Mesendoderm (in vitro differentiated cells): ENCODE data around the gene PLA2G2A.

Experiments used
- DNase-seq: peaks from one replicate; pipeline ENCODE4 v3.0.0; 2013
- H2AK5ac ChIP-seq: 2 replicates; pipeline ENCODE4 v1.6.1; 2013; ENCODE audit warnings: low read length, inconsistent platforms
- H2BK120ac ChIP-seq: 2 replicates; pipeline ENCODE4 v1.6.1; 2013; ENCODE audit warnings: low read depth, mild to moderate bottlenecking, low read length, moderate library complexity, mixed read lengths
- H2BK15ac ChIP-seq: replicated peaks from 2 replicates; pipeline ENCODE4 v1.6.1; 2013; ENCODE audit warnings: low read depth, mild to moderate bottlenecking, moderate library complexity
- H2BK5ac ChIP-seq: 2 replicates; pipeline ENCODE4 v1.6.1; 2013; ENCODE audit warnings: low read length, inconsistent platforms
- H3K18ac ChIP-seq: 2 replicates; pipeline ENCODE4 v1.6.1; 2013; ENCODE audit warnings: mild to moderate bottlenecking, low read length, mixed read lengths
- H3K23ac ChIP-seq: one replicate; pipeline ENCODE4 v1.6.1; 2013; ENCODE audit warnings: low read length
- H3K27ac ChIP-seq: 2 replicates; pipeline ENCODE4 v1.5.1; 2013; ENCODE audit warnings: low read depth, mild to moderate bottlenecking, inconsistent platforms, low read length, moderate library complexity
- H3K27me3 ChIP-seq: 2 replicates; pipeline ENCODE4 v1.6.1; 2013; ENCODE audit warnings: low read length, control low read depth, mild to moderate bottlenecking, inconsistent platforms; ENCODE audit not compliant: insufficient read depth, poor library complexity
- H3K36me3 ChIP-seq: 2 replicates; pipeline ENCODE4 v1.6.1; 2013; ENCODE audit warnings: low read length, inconsistent platforms; ENCODE audit not compliant: control insufficient read depth, insufficient read depth
- H3K4ac ChIP-seq: one replicate; pipeline ENCODE4 v1.6.1; 2013; ENCODE audit warnings: low read depth, mild to moderate bottlenecking, low read length, moderate library complexity
- H3K4me1 ChIP-seq: 2 replicates; pipeline ENCODE4 v1.6.1; 2013; ENCODE audit warnings: low read depth, low read length, inconsistent platforms; ENCODE audit not compliant: control insufficient read depth
- H3K4me2 ChIP-seq: 2 replicates; pipeline ENCODE4 v1.6.1; 2013; ENCODE audit warnings: low read length
- H3K4me3 ChIP-seq: 2 replicates; pipeline ENCODE4 v1.5.1; 2013; ENCODE audit warnings: mild to moderate bottlenecking, low read length
- H3K56ac ChIP-seq: one replicate; pipeline ENCODE4 v1.6.1; 2013; ENCODE audit warnings: low read length
- H3K79me1 ChIP-seq: 2 replicates; pipeline ENCODE4 v1.6.1; 2013; ENCODE audit warnings: low read length, inconsistent platforms
- H3K79me2 ChIP-seq: 2 replicates; pipeline ENCODE4 v1.6.1; 2013; ENCODE audit warnings: mild to moderate bottlenecking, low read length; ENCODE audit not compliant: control insufficient read depth, insufficient read depth
- H3K9ac ChIP-seq: 2 replicates; pipeline ENCODE4 v1.6.1; 2013; ENCODE audit warnings: low read length, inconsistent platforms
- H4K5ac ChIP-seq: one replicate; pipeline ENCODE4 v1.6.1; 2013; ENCODE audit warnings: low read length
- H4K8ac ChIP-seq: one replicate; pipeline ENCODE4 v1.6.1; 2013; ENCODE audit warnings: low read depth, mild to moderate bottlenecking, control low read depth, low read length, moderate library complexity
- WGBS: extraction: QIAGEN DNeasy Blood & Tissue Kit; methylation state at CpG from one replicate; pipeline ENCODE4 v1.1.7; 2013; ENCODE audit warnings: low lambda C conversion rate, missing lambda C conversion rate; ENCODE audit not compliant: insufficient coverage; ENCODE audit errors: extremely low coverage; 5-methylcytosine and 5-hydroxymethylcytosine counted together

Gene PLA2G2A

DNA sequence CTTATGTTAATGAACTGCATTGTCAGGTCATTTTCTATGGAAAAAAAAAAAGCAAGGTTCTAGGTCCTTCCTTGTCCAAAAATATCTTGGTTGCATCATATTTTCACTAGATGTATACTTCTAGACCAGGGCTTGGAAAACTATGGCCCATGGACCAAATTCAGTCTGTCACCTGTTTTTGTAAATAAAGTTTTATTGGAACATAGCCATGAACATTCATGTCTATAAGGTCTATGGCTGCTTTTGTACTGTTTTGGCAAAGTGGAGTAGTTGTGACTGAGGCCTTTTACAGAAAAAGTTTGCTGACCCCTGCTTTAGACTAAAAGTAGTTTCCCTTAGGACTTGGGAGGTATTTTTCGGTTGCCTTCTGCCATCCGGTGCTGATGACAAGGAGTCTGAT, 36.8 kb downstream of the PLA2G2A start:
- no peak overlapping the region for H3K9ac ChIP-seq
- H3K27me3 ChIP-seq, result no peaks in the 10 kb centered on the region
- no peak overlapping the region for H3K4ac ChIP-seq
- no peak overlapping the region for H3K23ac ChIP-seq
- H4K5ac ChIP-seq, result no peak overlapping the region
- H3K56ac ChIP-seq, result no peak overlapping the region
- no peak overlapping the region for H2AK5ac ChIP-seq
- H2BK120ac ChIP-seq, result no peak overlapping the region
- no peak overlapping the region for H4K8ac ChIP-seq
- no peak overlapping the region for H3K4me3 ChIP-seq
- DNase-seq, result no peak
- no peaks in the 10 kb centered on the region for H3K79me2 ChIP-seq
- H3K4me1 ChIP-seq, result no peaks in the 10 kb centered on the region
- H3K4me2 ChIP-seq, result no peak overlapping the region
- H3K36me3 ChIP-seq, result no peaks in the 10 kb centered on the region
- WGBS, result no CpG with 5 or more reads among the region's 2 CpGs
- H2BK15ac ChIP-seq, result no peak overlapping the region
- H3K27ac ChIP-seq, result no peak overlapping the region
- H3K18ac ChIP-seq, result no peak overlapping the region
- H3K79me1 ChIP-seq, result no peaks in the 10 kb centered on the region
- no peak overlapping the region for H2BK5ac ChIP-seq

DNA sequence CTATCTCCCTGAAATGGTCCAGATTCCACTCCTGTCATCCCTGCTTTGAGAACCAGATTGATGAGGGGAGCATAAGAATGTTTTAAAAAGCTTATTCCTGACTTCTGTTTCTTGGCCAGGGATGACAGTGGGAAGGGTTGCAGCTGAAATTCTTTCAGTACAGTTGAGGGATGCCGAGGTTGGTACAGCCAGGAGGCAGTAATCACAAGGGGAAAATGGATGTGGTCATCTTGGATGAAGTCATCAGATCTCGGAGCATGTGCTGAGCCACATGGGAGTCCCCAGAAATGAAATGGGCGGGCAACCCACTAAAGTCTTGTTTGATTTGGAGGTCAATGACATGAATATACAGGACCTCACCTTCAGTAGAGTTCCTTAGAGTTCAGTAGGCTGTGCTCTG, 37.3 kb downstream of the PLA2G2A start:
- no peak overlapping the region for H3K56ac ChIP-seq
- no peak overlapping the region for H3K18ac ChIP-seq
- H2AK5ac ChIP-seq, result no peak overlapping the region
- H2BK120ac ChIP-seq, result no peak overlapping the region
- no peaks in the 10 kb centered on the region for H3K27me3 ChIP-seq
- no peak overlapping the region for H2BK5ac ChIP-seq
- no peak overlapping the region for H4K8ac ChIP-seq
- H3K4me1 ChIP-seq, result no peaks in the 10 kb centered on the region
- no peak overlapping the region for H3K4ac ChIP-seq
- no peak overlapping the region for H3K27ac ChIP-seq
- H4K5ac ChIP-seq, result no peak overlapping the region
- no peak for DNase-seq
- no peaks in the 10 kb centered on the region for H3K79me1 ChIP-seq
- WGBS, result no CpG with 5 or more reads among the region's 3 CpGs
- H3K23ac ChIP-seq, result no peak overlapping the region
- no peaks in the 10 kb centered on the region for H3K79me2 ChIP-seq
- no peak overlapping the region for H2BK15ac ChIP-seq
- H3K4me2 ChIP-seq, result no peak overlapping the region
- no peak overlapping the region for H3K4me3 ChIP-seq
- H3K9ac ChIP-seq, result no peak overlapping the region
- no peaks in the 10 kb centered on the region for H3K36me3 ChIP-seq

- H3K4me3 ChIP-seq, result no peak overlapping the region
- H3K9ac ChIP-seq, result no peak overlapping the region
- H2BK120ac ChIP-seq, result no peak overlapping the region
- no peak overlapping the region for H2BK5ac ChIP-seq
- H3K79me1 ChIP-seq, result no peaks in the 10 kb centered on the region
- no peaks in the 10 kb centered on the region for H3K4me1 ChIP-seq
- no peak overlapping the region for H3K4me2 ChIP-seq
- no peaks in the 10 kb centered on the region for H3K79me2 ChIP-seq
- no peak overlapping the region for H3K56ac ChIP-seq
- no peak overlapping the region for H4K8ac ChIP-seq
- H3K36me3 ChIP-seq, result no peaks in the 10 kb centered on the region
- no peak overlapping the region for H2AK5ac ChIP-seq
- no peak overlapping the region for H3K27ac ChIP-seq
- no peak overlapping the region for H4K5ac ChIP-seq
- H3K27me3 ChIP-seq, result no peaks in the 10 kb centered on the region
- H3K23ac ChIP-seq, result no peak overlapping the region
- no peak for DNase-seq
- H3K4ac ChIP-seq, result no peak overlapping the region
- no CpG with 5 or more reads among the region's 3 CpGs for WGBS
- H3K18ac ChIP-seq, result no peak overlapping the region
- H2BK15ac ChIP-seq, result no peak overlapping the region
Measured at GRCh38 chr1:19941206-19941568, 38.2 kb downstream of the PLA2G2A start.

DNA sequence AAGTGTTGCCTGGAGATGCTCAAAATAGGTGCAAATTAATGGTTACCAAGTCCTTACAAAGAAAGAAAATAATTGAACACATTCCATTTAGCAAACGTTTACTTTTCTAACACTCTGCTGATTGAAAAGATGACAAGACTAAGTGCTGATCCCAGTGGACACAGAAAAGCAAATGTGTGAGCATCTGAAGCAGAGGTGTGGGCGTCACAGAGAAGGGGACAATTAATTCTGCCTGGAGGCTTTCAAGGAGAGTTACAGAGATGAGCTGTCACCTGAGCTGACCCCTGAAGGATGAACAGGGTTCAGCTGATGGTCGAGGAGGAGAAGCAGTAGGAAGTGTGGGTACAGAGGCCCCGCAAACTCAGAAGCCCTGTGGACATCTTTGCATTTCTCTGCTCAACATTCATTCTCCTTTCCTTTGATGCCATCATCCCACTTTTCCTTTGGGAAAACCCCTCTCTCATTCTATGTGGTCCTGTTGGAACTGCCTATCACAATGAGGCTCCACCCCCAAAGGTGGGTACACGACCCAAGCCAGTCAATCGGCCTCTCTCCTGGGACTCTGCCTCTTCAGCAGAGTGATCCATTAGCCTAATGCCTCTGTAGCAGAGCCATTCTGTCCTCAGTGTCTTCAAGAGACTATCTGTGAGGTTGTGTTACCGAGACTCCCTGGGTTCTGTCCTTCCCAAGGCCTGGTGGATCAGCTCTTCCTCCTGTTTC, 38.8 kb downstream of the PLA2G2A start:
- Histone ChIP-seq H3K4me3 (no peak overlapping the region), H3K9ac (no peak overlapping the region), H3K36me3 (no peaks in the 10 kb centered on the region), H4K8ac (no peak overlapping the region), H3K4ac (no peak overlapping the region), H2BK120ac (no peak overlapping the region), H4K5ac (no peak overlapping the region), H2AK5ac (no peak overlapping the region), H3K56ac (no peak overlapping the region), H3K79me1 (no peaks in the 10 kb centered on the region), H3K4me2 (no peak overlapping the region), H3K4me1 (no peaks in the 10 kb centered on the region), H3K79me2 (no peaks in the 10 kb centered on the region), H3K27ac (no peak overlapping the region), H3K27me3 (no peaks in the 10 kb centered on the region), H2BK15ac (no peak overlapping the region), H3K18ac (no peak overlapping the region), H3K23ac (no peak overlapping the region), H2BK5ac (no peak overlapping the region)
- no CpG with 5 or more reads among the region's 7 CpGs for WGBS
- no peak for DNase-seq

GRCh38 chr1:19938472-19938871, 40.9 kb downstream of the PLA2G2A start:
- no CpG with 5 or more reads among the region's 1 CpG for WGBS
- Histone ChIP-seq H3K4me2 (no peak overlapping the region), H3K36me3 (no peaks in the 10 kb centered on the region), H3K4me1 (no peaks in the 10 kb centered on the region), H3K27ac (no peak overlapping the region), H3K4me3 (no peak overlapping the region), H3K56ac (no peak overlapping the region), H3K4ac (no peak overlapping the region), H3K27me3 (no peaks in the 10 kb centered on the region), H3K9ac (no peak overlapping the region), H4K8ac (no peak overlapping the region), H2BK15ac (no peak overlapping the region), H3K18ac (no peak overlapping the region), H2AK5ac (no peak overlapping the region), H4K5ac (no peak overlapping the region), H2BK120ac (no peak overlapping the region), H2BK5ac (no peak overlapping the region), H3K79me2 (no peaks in the 10 kb centered on the region), H3K23ac (no peak overlapping the region), H3K79me1 (no peaks in the 10 kb centered on the region)
- no peak for DNase-seq
